ENCODE data around the gene CCBE1. TPM values are rescaled to one million over a fixed set of nuclear protein-coding genes. Genes with fewer than 3 reads are reported as not detected.
A peak's percentile ranks its signal among the peaks of the same experiment; 100 is the strongest.

The CCBE1 gene
- total and polyA plus RNA-seq, 7 donors, result 0.23 to 61.1 (median 38.9) TPM

DNA sequence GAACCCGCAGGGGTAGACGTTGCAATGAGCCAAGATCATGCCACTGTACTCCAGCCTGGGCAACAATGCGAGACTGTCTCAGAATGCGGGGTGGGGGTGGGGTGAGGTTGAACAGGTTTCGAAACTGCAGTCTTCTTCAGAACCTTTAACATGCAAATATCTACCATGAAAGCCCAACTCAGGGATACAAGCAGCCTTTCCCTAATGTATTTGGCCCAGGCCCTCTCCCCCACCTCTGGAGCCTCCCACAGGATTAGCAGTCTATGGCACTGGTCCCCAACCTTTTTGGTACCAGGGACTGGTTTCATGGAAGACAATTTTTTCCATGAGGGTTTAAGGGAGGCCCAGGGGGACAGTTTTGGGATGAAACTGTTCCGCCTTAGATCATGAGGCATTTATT, 53.5 kb downstream of the CCBE1 start:
- H3K36me3 ChIP-seq, result no peaks in the 10 kb centered on the region
- H3K4me1 ChIP-seq, result peaks cover 0 to 41% (median 28%) of the 10 kb centered on the region in 4 donors
- no peak overlapping the region for H3K27ac ChIP-seq
- 93 to 94% methylated on average over 6 of the region's 6 CpGs for WGBS, 2 donors
- no peak overlapping the region for H3K4me3 ChIP-seq
- no peak for DNase-seq
- no peaks in the 10 kb centered on the region for H3K9me3 ChIP-seq
- H3K27me3 ChIP-seq, result no peaks in the 10 kb centered on the region
- TF ChIP-seq, protein P1, sequence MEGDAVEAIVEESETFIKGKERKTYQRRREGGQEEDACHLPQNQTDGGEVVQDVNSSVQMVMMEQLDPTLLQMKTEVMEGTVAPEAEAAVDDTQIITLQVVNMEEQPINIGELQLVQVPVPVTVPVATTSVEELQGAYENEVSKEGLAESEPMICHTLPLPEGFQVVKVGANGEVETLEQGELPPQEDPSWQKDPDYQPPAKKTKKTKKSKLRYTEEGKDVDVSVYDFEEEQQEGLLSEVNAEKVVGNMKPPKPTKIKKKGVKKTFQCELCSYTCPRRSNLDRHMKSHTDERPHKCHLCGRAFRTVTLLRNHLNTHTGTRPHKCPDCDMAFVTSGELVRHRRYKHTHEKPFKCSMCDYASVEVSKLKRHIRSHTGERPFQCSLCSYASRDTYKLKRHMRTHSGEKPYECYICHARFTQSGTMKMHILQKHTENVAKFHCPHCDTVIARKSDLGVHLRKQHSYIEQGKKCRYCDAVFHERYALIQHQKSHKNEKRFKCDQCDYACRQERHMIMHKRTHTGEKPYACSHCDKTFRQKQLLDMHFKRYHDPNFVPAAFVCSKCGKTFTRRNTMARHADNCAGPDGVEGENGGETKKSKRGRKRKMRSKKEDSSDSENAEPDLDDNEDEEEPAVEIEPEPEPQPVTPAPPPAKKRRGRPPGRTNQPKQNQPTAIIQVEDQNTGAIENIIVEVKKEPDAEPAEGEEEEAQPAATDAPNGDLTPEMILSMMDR (IDR thresholded peaks at IDR 0.05), result no peak
- TF ChIP-seq POLR2A (IDR thresholded peaks at IDR 0.05) (no peak), EP300 (IDR thresholded peaks at IDR 0.05) (no peak), POLR2AphosphoS5 (IDR thresholded peaks at IDR 0.05) (no peak)
- intact Hi-C loops (cut with DNase I), result no loop called here

DNA sequence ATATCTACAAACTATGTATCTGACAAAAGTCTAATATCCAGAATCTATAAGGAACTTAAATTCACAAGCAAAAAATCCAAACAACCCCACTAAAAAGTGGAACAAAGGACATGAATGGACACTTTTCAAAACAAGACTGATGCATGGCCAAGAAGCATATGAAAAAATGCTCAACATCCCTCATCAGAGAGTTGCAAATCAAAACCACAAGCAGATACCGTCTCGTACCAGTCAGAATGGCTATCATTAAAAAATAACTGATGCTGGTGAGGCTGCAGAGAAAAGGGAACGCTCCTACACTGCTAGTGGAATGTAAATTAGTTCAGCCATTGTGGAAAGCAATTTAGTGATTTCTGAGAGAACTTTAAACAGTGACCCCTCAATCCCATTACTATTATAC, 56.5 kb downstream of the CCBE1 start:
- Histone ChIP-seq H3K4me3 (no peak overlapping the region), H3K36me3 (no peaks in the 10 kb centered on the region), H3K4me1 (peaks cover 0 to 44% (median 17%) of the 10 kb centered on the region in 4 donors), H3K27ac (no peak overlapping the region), H3K27me3 (no peaks in the 10 kb centered on the region), H3K9me3 (no peaks in the 10 kb centered on the region)
- DNase-seq, result no peak
- whole genome bisulfite sequencing, 2 donors, result 81 to 87% methylated on average over 3 of the region's 3 CpGs
- TF ChIP-seq, protein P1 (IDR thresholded peaks at IDR 0.05), result no peak
- TF ChIP-seq POLR2AphosphoS5 (IDR thresholded peaks at IDR 0.05), result no peak
- TF ChIP-seq EP300 (IDR thresholded peaks at IDR 0.05), result no peak
- TF ChIP-seq POLR2A (IDR thresholded peaks at IDR 0.05), result no peak
- intact Hi-C loops (cut with DNase I), result no loop called here

DNA sequence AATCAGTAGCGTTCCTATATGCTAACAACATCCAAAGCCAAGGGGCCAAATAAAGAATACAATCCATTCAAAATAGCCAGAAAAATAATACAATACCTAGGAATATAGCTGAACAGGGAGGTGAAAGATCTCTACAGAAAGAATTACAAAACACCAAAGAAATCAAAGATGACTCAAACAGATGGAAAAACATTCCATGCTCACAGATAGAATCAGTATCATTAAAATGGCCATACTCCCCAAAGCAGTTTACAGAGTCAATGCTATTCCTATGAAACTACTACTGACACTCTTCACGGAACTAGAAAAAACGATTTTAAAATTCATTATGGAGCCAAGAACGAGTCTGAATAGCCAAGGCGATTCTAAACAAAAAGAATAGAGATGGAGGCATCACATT, 57.4 kb downstream of the CCBE1 start:
- Histone ChIP-seq H3K4me1 (peaks cover 0 to 53% (median 21%) of the 10 kb centered on the region in 4 donors), H3K27me3 (no peaks in the 10 kb centered on the region), H3K27ac (no peak overlapping the region), H3K36me3 (no peaks in the 10 kb centered on the region), H3K4me3 (no peak overlapping the region), H3K9me3 (no peaks in the 10 kb centered on the region)
- no peak for TF ChIP-seq POLR2AphosphoS5 (IDR thresholded peaks at IDR 0.05)
- no peak for TF ChIP-seq POLR2A (IDR thresholded peaks at IDR 0.05)
- TF ChIP-seq, protein P1 (IDR thresholded peaks at IDR 0.05), result no peak
- TF ChIP-seq EP300 (IDR thresholded peaks at IDR 0.05), result no peak
- WGBS, 2 donors, result 53 to 62% methylated on average over 5 of the region's 5 CpGs
- DNase-seq, result no peak
- intact Hi-C loops (cut with DNase I), result no loop called here

DNA sequence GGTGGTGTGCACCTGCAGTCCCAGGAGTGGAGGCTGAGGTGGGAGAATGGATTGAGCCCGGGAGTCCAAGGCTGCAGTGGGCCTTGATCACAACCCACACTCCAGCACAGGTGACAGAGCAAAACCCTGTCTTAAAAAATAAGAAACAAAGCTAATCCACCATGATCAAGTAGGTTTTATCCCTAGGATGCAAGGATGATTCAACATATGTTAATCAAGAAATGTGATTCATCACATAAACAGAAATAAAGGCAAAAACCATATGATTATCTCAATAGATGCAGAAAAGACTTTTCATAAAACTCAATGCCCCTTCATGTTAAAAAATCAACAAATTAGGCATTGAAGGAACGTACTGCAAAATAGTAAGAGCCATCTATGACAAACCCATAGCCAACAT, 58.1 kb downstream of the CCBE1 start:
- H3K4me1 ChIP-seq, result peaks cover 0 to 60% (median 26%) of the 10 kb centered on the region in 4 donors
- H3K27ac ChIP-seq, result no peak overlapping the region
- H3K4me3 ChIP-seq, result no peak overlapping the region
- no peak for DNase-seq
- no peaks in the 10 kb centered on the region for H3K36me3 ChIP-seq
- TF ChIP-seq POLR2A (IDR thresholded peaks at IDR 0.05) (no peak), POLR2AphosphoS5 (IDR thresholded peaks at IDR 0.05) (no peak), EP300 (IDR thresholded peaks at IDR 0.05) (no peak)
- TF ChIP-seq, protein P1 (IDR thresholded peaks at IDR 0.05), result no peak
- H3K9me3 ChIP-seq, result no peaks in the 10 kb centered on the region
- no peaks in the 10 kb centered on the region for H3K27me3 ChIP-seq
- intact Hi-C loops (cut with DNase I), result no loop called here
- 66 to 79% methylated on average over 2 of the region's 2 CpGs for WGBS, 2 donors

DNA sequence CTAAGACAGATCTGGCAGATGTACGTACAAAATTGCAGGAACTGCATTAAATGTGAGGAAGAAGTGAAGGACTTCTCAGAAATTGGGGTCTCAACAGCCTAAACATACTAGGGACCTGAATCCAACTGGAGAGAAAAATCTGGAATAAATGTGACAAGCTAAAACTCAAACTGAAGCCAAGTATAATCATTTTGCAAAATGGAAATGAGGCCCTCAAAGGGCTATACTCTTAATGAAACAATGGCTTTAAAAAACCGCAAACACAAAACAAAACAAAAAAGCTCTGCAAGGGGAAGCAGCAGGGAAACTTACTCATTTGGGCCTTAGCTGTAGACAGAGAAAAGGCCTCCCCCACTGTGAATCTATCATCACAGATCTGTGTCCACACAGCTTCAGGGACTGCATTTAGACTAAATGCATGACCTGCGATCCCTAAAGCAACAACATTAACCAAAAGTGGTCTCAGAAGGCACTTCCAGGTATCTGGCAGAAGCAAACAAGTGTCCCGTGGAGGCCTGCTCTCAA, 63.2 kb downstream of the CCBE1 start:
- no peaks in the 10 kb centered on the region for H3K9me3 ChIP-seq
- intact Hi-C loops (cut with DNase I), result loop anchor here (5.0 kb wide), 1 partner anchor 132 kb away; no protein-coding TSS in a partner anchor
- no peak overlapping the region for H3K4me3 ChIP-seq
- H3K36me3 ChIP-seq, result no peaks in the 10 kb centered on the region
- WGBS, 2 donors, result 85 to 87% methylated on average over 4 of the region's 4 CpGs
- H3K4me1 ChIP-seq, result peaks cover 0 to 97% (median 52%) of the 10 kb centered on the region in 4 donors
- TF ChIP-seq EP300 (IDR thresholded peaks at IDR 0.05) (no peak), POLR2A (IDR thresholded peaks at IDR 0.05) (no peak), POLR2AphosphoS5 (IDR thresholded peaks at IDR 0.05) (no peak)
- TF ChIP-seq, protein P1 (IDR thresholded peaks at IDR 0.05), result no peak
- peak overlapping the region in 3 of 4 donors; percentile 68 to 81 (median 79) for H3K27ac ChIP-seq
- no peaks in the 10 kb centered on the region for H3K27me3 ChIP-seq
- DNase-seq, result no peak
